HG03378 (cell line): ENCODE measurements around the gene EPB41L4A.
A peak's percentile ranks its signal among the peaks of the same experiment; 100 is the strongest.
"Not testable (repeated sequence)": the region's sequence is repeated elsewhere in the genome, so short reads cannot be mapped to it uniquely, and the experiment has no call there.

Source experiments
- ATAC-seq: cut with Tn5 transposase; IDR thresholded peaks from one replicate; pipeline ENCODE4 v1.9.1; 2021; ENCODE audit warnings: mild to moderate bottlenecking, moderate library complexity; ENCODE audit not compliant: unreplicated experiment

Gene EPB41L4A

GRCh38 chr5:112419164-112419985 lies at the start of gene EPB41L4A:
Gene EPB41L4A (minus strand): TSS chr5:112419277. CDS start chr5:112419039, 238 bp downstream.
- ATAC-seq, result peak; percentile 21

GRCh38 chr5:112467485-112467884 lies 48.4 kb upstream of the EPB41L4A start:
- no peak for ATAC-seq

GRCh38 chr5:112466261-112466660 lies 47.2 kb upstream of the EPB41L4A start:
- not testable (repeated sequence) for ATAC-seq

- ATAC-seq, result not testable (repeated sequence)
Measured at GRCh38 chr5:112447187-112447760, 28.2 kb upstream of the EPB41L4A start.

- no peak for ATAC-seq
Measured at GRCh38 chr5:112445626-112446350, 26.7 kb upstream of the EPB41L4A start.

GRCh38 chr5:112443932-112444331 lies 24.9 kb upstream of the EPB41L4A start:
- not testable (repeated sequence) for ATAC-seq

GRCh38 chr5:112440031-112440430 lies 21.0 kb upstream of the EPB41L4A start:
- no peak for ATAC-seq

GRCh38 chr5:112436144-112436543 lies 17.1 kb upstream of the EPB41L4A start:
- ATAC-seq, result no peak

GRCh38 chr5:112434641-112435040 lies 15.6 kb upstream of the EPB41L4A start:
- no peak for ATAC-seq

GRCh38 chr5:112426202-112426601 lies 7.1 kb upstream of the EPB41L4A start:
- ATAC-seq, result not testable (repeated sequence)

- peak; percentile 78 for ATAC-seq
Measured at GRCh38 chr5:112419986-112420864, 1.1 kb upstream of the EPB41L4A start.

- ATAC-seq, result no peak
Measured at GRCh38 chr5:112418659-112419163, 366 bp downstream of the EPB41L4A start.

- ATAC-seq, result peak; percentile 44
Measured at GRCh38 chr5:112417931-112418658, 982 bp downstream of the EPB41L4A start.

GRCh38 chr5:112415552-112415951 lies 3.5 kb downstream of the EPB41L4A start:
- no peak for ATAC-seq

- ATAC-seq, result no peak
Measured at GRCh38 chr5:112413611-112414010, 5.5 kb downstream of the EPB41L4A start.

GRCh38 chr5:112412346-112412745 lies 6.7 kb downstream of the EPB41L4A start:
- no peak for ATAC-seq

GRCh38 chr5:112411903-112412302 lies 7.2 kb downstream of the EPB41L4A start:
- no peak for ATAC-seq

- ATAC-seq, result no peak
Measured at GRCh38 chr5:112407666-112408065, 11.4 kb downstream of the EPB41L4A start.

- ATAC-seq, result no peak
Measured at GRCh38 chr5:112407240-112407639, 11.8 kb downstream of the EPB41L4A start.

GRCh38 chr5:112403069-112403468 lies 16.0 kb downstream of the EPB41L4A start:
- ATAC-seq, result no peak
